NB4 (cell line): Measurements from ENCODE around the gene DPT.
"Not testable (repeated sequence)": the region's sequence is repeated elsewhere in the genome, so short reads cannot be mapped to it uniquely, and the experiment has no call there.

ENCODE experiments used
- DNase-seq: peaks from one replicate; pipeline ENCODE4 v3.0.0; 2010; ENCODE audit warnings: low read depth
- H3K4me3 ChIP-seq: one replicate; pipeline ENCODE4 v1.5.1; 2011; ENCODE audit warnings: mild to moderate bottlenecking, low read depth, low read length, moderate library complexity
- CTCF ChIP-seq: IDR thresholded peaks from one replicate; pipeline ENCODE4 v1.5.1; 2012; ENCODE audit warnings: low read depth, low read length
- MAX ChIP-seq: IDR thresholded peaks from 2 replicates; pipeline ENCODE4 v1.6.1; 2011; ENCODE audit warnings: low read depth, low read length
- MYC ChIP-seq: IDR thresholded peaks from 2 replicates; pipeline ENCODE4 v1.6.1; 2011; ENCODE audit warnings: low read depth, low read length
- POLR2A ChIP-seq: IDR thresholded peaks from 2 replicates; pipeline ENCODE4 v1.6.1; 2011; ENCODE audit warnings: mild to moderate bottlenecking; ENCODE audit not compliant: insufficient read length; ENCODE audit errors: extremely low read depth

The DPT gene

DNA sequence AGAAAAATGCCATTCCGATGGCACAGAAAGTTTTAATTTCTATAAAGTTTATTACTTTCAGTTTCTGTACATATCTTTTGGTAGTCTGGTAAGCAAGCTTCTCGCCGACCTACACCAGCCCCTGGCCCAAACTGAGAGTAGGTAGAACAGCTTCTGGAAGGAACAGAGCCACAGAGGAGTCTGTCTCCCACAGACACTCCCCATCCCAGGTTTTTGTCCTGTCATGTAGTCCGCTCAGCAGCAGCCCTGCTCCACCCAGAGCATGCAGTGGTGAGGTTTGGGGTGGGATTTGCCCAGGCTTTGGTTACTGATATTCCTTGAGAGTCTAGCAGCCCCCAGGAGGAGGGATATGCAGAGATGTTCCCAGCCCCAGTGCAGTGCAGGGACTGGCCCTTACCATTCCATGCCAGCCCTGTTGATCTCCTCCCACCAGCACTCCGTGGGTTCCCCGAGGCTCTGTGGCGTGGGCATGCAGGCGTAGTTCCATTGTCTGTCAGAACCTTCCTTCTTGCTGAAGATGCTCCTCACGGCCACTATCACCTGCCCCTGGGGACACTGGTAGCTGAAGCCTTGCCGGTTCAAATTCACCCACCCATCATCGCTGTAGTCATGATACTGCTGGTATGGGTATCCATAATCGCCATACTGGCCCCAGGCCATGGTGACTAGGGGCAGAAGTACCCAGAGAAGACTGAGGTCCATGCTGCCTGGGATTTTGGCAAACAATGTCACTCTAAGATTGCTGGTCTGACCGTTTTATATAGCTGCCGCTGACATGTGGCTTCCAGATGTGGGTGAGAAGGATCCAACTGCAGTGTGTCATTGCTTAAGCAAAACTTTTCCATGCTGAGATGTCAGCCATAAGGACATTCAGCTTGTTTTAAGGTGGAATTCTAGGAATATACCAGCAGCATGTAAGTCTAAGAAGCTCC, at the start of gene DPT:
TSS of gene DPT (minus strand) at position 734 of the 932 bp plus-strand sequence. CDS start at position 702, 32 bp downstream.
- TF ChIP-seq POLR2A: no peak
- TF ChIP-seq MAX: no peak
- TF ChIP-seq CTCF: no peak
- no peak for TF ChIP-seq MYC
- DNase-seq: no peak
- no peak within 1 kb of the TSS for H3K4me3 ChIP-seq

GRCh38 chr1:168775366-168775765, 46.4 kb upstream of the DPT start:
- no peak overlapping the region for H3K4me3 ChIP-seq
- TF ChIP-seq CTCF: no peak
- no peak for TF ChIP-seq MAX
- TF ChIP-seq POLR2A: no peak
- no peak for TF ChIP-seq MYC
- DNase-seq: no peak

DNA sequence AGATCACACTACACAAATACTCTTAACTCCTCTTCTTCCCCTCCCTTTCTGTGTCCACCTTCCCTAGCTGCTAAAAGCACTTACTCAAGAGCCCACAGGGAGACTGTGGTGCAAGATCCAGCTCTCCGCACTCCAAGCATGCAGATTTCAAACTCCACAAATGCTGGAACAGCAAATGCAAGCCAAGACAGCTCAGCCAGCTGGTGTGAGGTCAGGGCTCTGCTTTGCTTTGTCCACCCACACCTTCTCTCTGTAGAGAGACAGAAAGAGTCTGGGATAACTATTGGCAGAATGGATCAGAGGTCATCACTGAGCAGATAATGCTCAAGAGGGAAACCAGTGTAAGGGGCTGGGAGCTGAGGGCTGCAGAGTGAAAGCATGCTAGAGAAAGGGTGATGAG, 45.2 kb upstream of the DPT start:
- TF ChIP-seq MYC (no peak), POLR2A (no peak), MAX (no peak), CTCF (no peak)
- H3K4me3 ChIP-seq: no peak overlapping the region

GRCh38 chr1:168772428-168773060, 43.5 kb upstream of the DPT start:
- no peak overlapping the region for H3K4me3 ChIP-seq
- TF ChIP-seq CTCF: no peak
- TF ChIP-seq POLR2A: no peak
- TF ChIP-seq MAX: no peak
- TF ChIP-seq MYC: no peak
- DNase-seq: no peak

More for the DNA sequence above, 45.2 kb upstream of the DPT start:
- no peak for DNase-seq

- TF ChIP-seq CTCF: no peak
- TF ChIP-seq MAX: no peak
- TF ChIP-seq MYC: no peak
- TF ChIP-seq POLR2A: no peak
- no peak for DNase-seq
Measured at GRCh38 chr1:168771104-168771630, 42.2 kb upstream of the DPT start.

GRCh38 chr1:168769893-168770292, 40.9 kb upstream of the DPT start:
- DNase-seq, H3K4me3 ChIP-seq: not testable (repeated sequence)

More at GRCh38 chr1:168771104-168771630, 42.2 kb upstream of the DPT start:
- no peak overlapping the region for H3K4me3 ChIP-seq
